Smooth muscle cell (in vitro differentiated cells): ENCODE measurements around the gene CYP2J2. TPM values are rescaled to one million over a fixed set of nuclear protein-coding genes. Genes with fewer than 3 reads are reported as not detected.

Experiments used
- DNase-seq: peaks from one replicate; lab custom pipeline; 2025; ENCODE audit not compliant: unreplicated experiment; lab: John Stamatoyannopoulos, UW
- H2AFZ ChIP-seq: fragments of 200-600 bp; sonication (generic); 2 replicates; pipeline ENCODE4 v1.6.0; 2016; ENCODE audit warnings: antibody characterized with exemption, low read depth, mild to moderate bottlenecking
- H3F3A ChIP-seq: fragments of 200-600 bp; sonication (generic); 2 replicates; pipeline ENCODE4 v1.6.0; 2017; ENCODE audit warnings: antibody characterized with exemption, low read depth
- H3K27ac ChIP-seq: fragments of 200-600 bp; sonication (generic); 2 replicates; pipeline ENCODE4 v1.5.1; 2016; ENCODE audit warnings: low read depth, mild to moderate bottlenecking
- H3K27me3 ChIP-seq: fragments of 200-600 bp; sonication (generic); 2 replicates; pipeline ENCODE4 v1.6.1; 2016; ENCODE audit warnings: low read depth, mild to moderate bottlenecking
- H3K36me3 ChIP-seq: fragments of 200-600 bp; sonication (generic); 2 replicates; pipeline ENCODE4 v1.5.1; 2016; ENCODE audit warnings: low read depth
- H3K4me1 ChIP-seq: fragments of 200-600 bp; sonication (generic); 2 replicates; pipeline ENCODE4 v1.5.1; 2016; ENCODE audit warnings: low read depth
- H3K4me2 ChIP-seq: fragments of 200-600 bp; sonication (generic); 2 replicates; pipeline ENCODE4 v1.6.0; 2016; ENCODE audit warnings: mild to moderate bottlenecking
- H3K4me3 ChIP-seq: fragments of 200-600 bp; sonication (generic); 2 replicates; pipeline ENCODE4 v1.5.1; 2016; ENCODE audit warnings: mild to moderate bottlenecking
- H3K79me2 ChIP-seq: fragments of 200-600 bp; sonication (generic); 2 replicates; pipeline ENCODE4 v1.6.0; 2016; ENCODE audit warnings: low read depth, mild to moderate bottlenecking
- H3K9ac ChIP-seq: fragments of 200-600 bp; sonication (generic); 2 replicates; pipeline ENCODE4 v1.6.0; 2016; ENCODE audit warnings: low read depth
- H3K9me3 ChIP-seq: fragments of 200-600 bp; sonication (generic); replicated peaks from 2 replicates; pipeline ENCODE4 v1.5.1; 2016; ENCODE audit warnings: low read depth
- H4K20me1 ChIP-seq: fragments of 200-600 bp; sonication (generic); 2 replicates; pipeline ENCODE4 v1.6.0; 2016; ENCODE audit warnings: low read depth
- CTCF ChIP-seq: fragments of 200-600 bp; sonication (generic); IDR thresholded peaks from 2 replicates; pipeline ENCODE4 v1.5.1; 2017; ENCODE audit warnings: borderline replicate concordance, mild to moderate bottlenecking, antibody characterized with exemption; ENCODE audit not compliant: insufficient read depth, poor library complexity, severe bottlenecking
- WGBS: methylation state at CpG from one replicate; pipeline ENCODE4 v1.1.7; 2016; ENCODE audit warnings: low lambda C conversion rate; 5-methylcytosine and 5-hydroxymethylcytosine counted together
- polyA plus RNA-seq: library from polyadenylated mRNA; unstranded; fragments of >200 nt; fragmentation: Nextera tagmentation; extraction: Ambion mirVana; gene quantifications from 2 replicates; pipeline ENCODE4 v1.2.1, GENCODE V29; 2016
- total RNA-seq: library from RNA; depleted of rRNA; stranded (reverse); fragments of >200 nt; gene quantifications from 2 replicates; pipeline ENCODE4 v1.2.3, GENCODE V29; 2014

The CYP2J2 gene
- total and polyA plus RNA-seq, 2 experiments from 2014 or later, result 1.7 to 2.5 TPM

DNA sequence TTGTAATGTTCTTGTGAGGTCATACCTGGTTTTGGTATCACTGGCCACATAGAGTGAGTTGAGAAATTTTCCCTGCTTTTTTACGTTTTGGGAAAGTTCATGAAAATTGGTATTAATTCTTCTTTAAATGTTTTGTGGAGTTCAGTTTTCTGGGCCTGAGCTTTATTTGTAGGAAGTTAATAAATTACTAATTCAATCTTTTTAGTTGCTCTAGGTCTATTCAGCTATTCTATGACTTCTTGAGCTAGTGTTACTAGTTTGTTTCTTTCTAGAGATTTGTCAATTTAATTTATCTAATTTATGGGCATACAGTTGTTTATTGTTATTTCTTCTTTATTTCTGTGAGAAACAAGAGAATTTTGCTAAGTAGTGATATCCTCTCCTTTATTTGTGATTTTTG is 74.5 kb downstream of the CYP2J2 start:
- H4K20me1 ChIP-seq, result no peaks in the 10 kb centered on the region
- no peaks in the 10 kb centered on the region for H3K79me2 ChIP-seq
- no peak for DNase-seq
- H3K4me3 ChIP-seq, result no peak overlapping the region
- H3K9me3 ChIP-seq, result no peaks in the 10 kb centered on the region
- H3K27me3 ChIP-seq, result no peaks in the 10 kb centered on the region
- no peak for TF ChIP-seq CTCF
- no peaks in the 10 kb centered on the region for H3F3A ChIP-seq
- no peak overlapping the region for H3K4me2 ChIP-seq
- H2AFZ ChIP-seq, result no peak overlapping the region
- 81% methylated on average over 1 of the region's 1 CpG for WGBS
- H3K36me3 ChIP-seq, result no peaks in the 10 kb centered on the region
- H3K27ac ChIP-seq, result no peak overlapping the region
- no peak overlapping the region for H3K9ac ChIP-seq
- peaks cover 4% of the 10 kb centered on the region for H3K4me1 ChIP-seq

DNA sequence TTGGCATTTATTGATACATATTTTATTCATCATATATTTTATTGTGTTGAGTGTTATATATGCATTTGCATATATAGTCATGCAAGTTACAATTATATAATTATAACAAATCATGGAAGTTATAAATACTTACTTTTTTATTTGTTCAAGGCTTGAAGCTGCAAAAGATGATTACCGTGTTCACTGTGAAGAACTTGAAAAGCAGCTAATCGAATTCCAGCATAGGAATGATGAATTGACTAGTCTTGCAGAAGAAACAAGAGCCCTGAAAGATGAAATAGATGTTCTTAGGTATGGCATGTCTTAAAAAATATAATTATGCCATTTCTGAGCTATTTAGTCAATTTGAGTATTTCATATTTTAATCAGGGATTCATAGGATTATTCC is 79.7 kb downstream of the CYP2J2 start:
- Histone ChIP-seq H3K4me2 (no peak overlapping the region), H3K36me3 (no peaks in the 10 kb centered on the region), H3K9me3 (no peaks in the 10 kb centered on the region), H3K27ac (no peak overlapping the region), H3K9ac (no peak overlapping the region), H2AFZ (no peak overlapping the region), H3K79me2 (no peaks in the 10 kb centered on the region), H3K4me1 (no peaks in the 10 kb centered on the region), H3F3A (no peaks in the 10 kb centered on the region), H3K4me3 (no peak overlapping the region), H3K27me3 (no peaks in the 10 kb centered on the region), H4K20me1 (no peaks in the 10 kb centered on the region)
- WGBS, result 98% methylated on average over 2 of the region's 2 CpGs
- no peak for TF ChIP-seq CTCF
- no peak for DNase-seq

- Histone ChIP-seq H3K27me3 (no peaks in the 10 kb centered on the region), H3K4me1 (no peaks in the 10 kb centered on the region), H3K79me2 (no peaks in the 10 kb centered on the region), H3K4me3 (no peak overlapping the region), H4K20me1 (no peaks in the 10 kb centered on the region), H3K9me3 (no peaks in the 10 kb centered on the region), H3F3A (no peaks in the 10 kb centered on the region), H3K4me2 (no peak overlapping the region), H2AFZ (no peak overlapping the region), H3K9ac (no peak overlapping the region), H3K36me3 (no peaks in the 10 kb centered on the region), H3K27ac (no peak overlapping the region)
- no peak for DNase-seq
- TF ChIP-seq CTCF, result no peak
- 94% methylated on average over 3 of the region's 3 CpGs for whole genome bisulfite sequencing
These were observed 80.2 kb downstream of the CYP2J2 start for GRCh38 chr1:59846209-59846894.

- WGBS, result 84% methylated on average over 2 of the region's 2 CpGs
- DNase-seq, result no peak
- Histone ChIP-seq H3K27ac (no peak overlapping the region), H3K36me3 (no peaks in the 10 kb centered on the region), H3K4me2 (no peak overlapping the region), H3K4me1 (no peaks in the 10 kb centered on the region), H3K4me3 (no peak overlapping the region), H4K20me1 (no peaks in the 10 kb centered on the region), H3K79me2 (no peaks in the 10 kb centered on the region), H3F3A (no peaks in the 10 kb centered on the region), H3K9ac (no peak overlapping the region), H2AFZ (no peak overlapping the region), H3K9me3 (no peaks in the 10 kb centered on the region), H3K27me3 (no peaks in the 10 kb centered on the region)
- no peak for TF ChIP-seq CTCF
These were observed 81.5 kb downstream of the CYP2J2 start for GRCh38 chr1:59845091-59845490.
